HG03064 (cell line): Measurements from ENCODE around the gene ATP5F1A.
"Not testable (repeated sequence)": the region's sequence is repeated elsewhere in the genome, so short reads cannot be mapped to it uniquely, and the experiment has no call there.

Experiments
- ATAC-seq: cut with Tn5 transposase; IDR thresholded peaks from one replicate; pipeline ENCODE4 v1.9.1; 2021; ENCODE audit warnings: low read depth; ENCODE audit not compliant: unreplicated experiment

ATP5F1A gene

GRCh38 chr18:46097801-46098615 is at the start of gene ATP5F1A:
ATP5F1A (minus strand) TSS chr18:46098296; CDS start chr18:46098231, 65 bp downstream.
- ATAC-seq: peak; percentile 75

DNA sequence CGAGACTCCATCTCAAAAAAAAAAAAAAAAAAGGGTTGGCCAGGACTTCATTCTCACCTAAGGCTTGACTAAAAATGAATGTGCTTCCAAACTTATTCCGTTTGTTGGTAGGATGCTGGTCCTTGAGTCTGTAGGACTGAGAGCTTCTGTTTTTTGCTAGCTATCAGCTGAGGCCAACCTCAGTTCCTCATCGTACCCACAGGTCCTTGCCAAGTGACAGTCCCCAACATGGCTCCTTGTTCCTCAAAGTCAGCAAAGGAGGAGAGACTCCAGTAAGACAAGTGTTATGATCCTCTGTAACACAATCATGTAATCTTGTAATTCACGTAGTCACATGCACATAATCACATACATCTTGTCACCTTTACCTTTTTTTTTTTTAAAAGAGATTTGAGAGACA is 43.1 kb upstream of the ATP5F1A start:
- no peak for ATAC-seq

GRCh38 chr18:46140173-46140572 is 42.1 kb upstream of the ATP5F1A start:
- ATAC-seq: no peak

DNA sequence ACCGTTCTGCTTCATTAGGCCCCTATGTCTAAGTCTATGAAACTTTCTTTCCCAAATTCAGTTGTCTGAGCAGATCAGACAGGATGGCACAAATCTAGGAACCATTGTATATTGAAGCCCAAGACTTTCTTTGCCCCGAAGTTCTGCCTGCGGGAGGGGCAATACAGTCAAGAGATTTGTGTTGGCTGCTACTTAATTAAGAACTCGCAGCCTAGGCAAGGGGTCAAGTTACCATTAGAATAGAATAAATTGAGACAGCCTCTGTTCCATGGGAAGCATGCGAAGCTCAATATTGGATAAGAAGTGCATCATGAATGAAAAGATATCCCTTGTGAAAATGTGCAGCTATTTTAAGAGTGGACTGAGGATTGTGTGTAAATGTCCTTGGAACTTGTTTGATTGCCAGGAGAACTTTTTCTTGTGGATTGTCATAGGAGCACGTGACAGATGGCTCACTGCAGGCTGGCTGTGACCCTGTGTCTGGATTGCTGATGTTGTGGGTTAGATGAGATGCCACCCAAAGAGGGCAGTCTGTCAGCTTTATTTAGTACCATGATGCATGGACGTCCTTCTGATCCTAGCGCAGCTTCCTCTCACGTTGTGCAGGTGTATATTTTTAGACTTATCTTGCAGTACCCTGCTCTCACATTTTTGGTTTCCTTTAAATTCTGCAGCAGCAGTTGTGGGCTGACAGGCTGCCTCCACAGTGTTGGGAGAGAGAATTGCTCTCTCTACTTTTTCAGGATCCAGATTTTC is 37.0 kb upstream of the ATP5F1A start:
- ATAC-seq: no peak

GRCh38 chr18:46133534-46133933 is 35.4 kb upstream of the ATP5F1A start:
- ATAC-seq: no peak

GRCh38 chr18:46130549-46130948 is 32.5 kb upstream of the ATP5F1A start:
- not testable (repeated sequence) for ATAC-seq

DNA sequence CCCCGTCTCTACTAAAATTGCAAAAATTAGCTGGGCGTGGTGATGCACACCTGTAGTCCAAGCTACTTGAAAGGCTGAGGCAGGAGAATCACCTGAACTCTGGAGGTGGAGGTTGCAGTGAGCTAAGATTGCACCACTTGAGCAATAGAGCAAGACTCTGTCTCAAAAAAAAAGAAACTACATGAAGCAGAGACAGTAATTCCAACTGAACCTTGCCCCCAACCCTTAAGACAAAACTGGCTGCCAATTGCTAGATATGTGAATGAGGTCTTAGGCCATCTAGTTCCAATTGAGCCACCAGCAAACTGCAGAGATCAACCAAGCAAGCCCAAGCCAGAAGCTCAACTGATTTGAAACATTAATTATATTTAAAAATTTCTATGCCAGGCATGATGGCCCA is 32.0 kb upstream of the ATP5F1A start:
- no peak for ATAC-seq

GRCh38 chr18:46126625-46127024 is 28.5 kb upstream of the ATP5F1A start:
- not testable (repeated sequence) for ATAC-seq

GRCh38 chr18:46113751-46114150 is 15.7 kb upstream of the ATP5F1A start:
- no peak for ATAC-seq

- ATAC-seq: no peak
Observed at GRCh38 chr18:46110406-46110805, 12.3 kb upstream of the ATP5F1A start.

DNA sequence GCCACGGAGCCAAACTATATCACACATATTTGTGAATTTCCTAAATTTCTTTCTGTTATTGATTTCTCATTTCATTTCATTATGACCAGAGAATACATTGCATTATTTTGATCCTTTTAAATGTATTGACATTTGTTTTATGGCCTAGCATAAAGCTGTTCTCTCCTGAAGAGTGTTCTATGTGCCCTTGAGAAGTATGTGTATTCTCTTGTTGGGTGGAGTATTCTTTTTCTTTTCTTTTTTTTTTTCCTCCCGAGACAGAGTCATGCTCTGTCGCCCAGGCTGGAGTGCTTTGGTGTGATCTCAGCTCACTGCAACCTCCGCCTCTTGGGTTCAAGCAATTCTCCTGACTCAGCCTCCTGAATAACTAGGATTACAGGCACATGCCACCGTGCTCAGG is 11.3 kb upstream of the ATP5F1A start:
- ATAC-seq: no peak

GRCh38 chr18:46104128-46104911 is 6.2 kb upstream of the ATP5F1A start, which contains the start of gene HAUS1:
HAUS1 (plus strand) TSS chr18:46104385; CDS start chr18:46104412, 27 bp downstream.
- ATAC-seq: peak; percentile 97

- ATAC-seq: no peak
Observed at GRCh38 chr18:46099463-46099862, 1.4 kb upstream of the ATP5F1A start.

GRCh38 chr18:46098616-46098933 is 479 bp upstream of the ATP5F1A start:
- ATAC-seq: no peak

DNA sequence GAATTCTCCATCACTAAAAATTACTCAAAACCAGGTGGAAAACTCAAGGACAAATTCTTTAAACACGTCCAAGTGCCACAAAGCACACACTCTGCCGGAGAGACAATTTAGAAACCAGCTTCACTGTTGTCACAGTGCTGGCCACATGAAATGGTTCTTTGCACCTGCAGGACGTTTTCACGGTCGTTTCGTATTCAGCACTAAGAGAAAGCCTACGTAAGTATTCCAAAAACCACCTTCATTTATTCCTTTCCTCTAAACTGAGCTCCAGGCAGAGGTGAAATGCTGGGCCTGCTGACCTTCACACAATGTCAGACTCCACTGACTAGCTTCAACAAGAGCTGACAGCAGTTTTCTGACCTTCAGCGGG is 680 bp downstream of the ATP5F1A start:
- ATAC-seq: peak; percentile 25

DNA sequence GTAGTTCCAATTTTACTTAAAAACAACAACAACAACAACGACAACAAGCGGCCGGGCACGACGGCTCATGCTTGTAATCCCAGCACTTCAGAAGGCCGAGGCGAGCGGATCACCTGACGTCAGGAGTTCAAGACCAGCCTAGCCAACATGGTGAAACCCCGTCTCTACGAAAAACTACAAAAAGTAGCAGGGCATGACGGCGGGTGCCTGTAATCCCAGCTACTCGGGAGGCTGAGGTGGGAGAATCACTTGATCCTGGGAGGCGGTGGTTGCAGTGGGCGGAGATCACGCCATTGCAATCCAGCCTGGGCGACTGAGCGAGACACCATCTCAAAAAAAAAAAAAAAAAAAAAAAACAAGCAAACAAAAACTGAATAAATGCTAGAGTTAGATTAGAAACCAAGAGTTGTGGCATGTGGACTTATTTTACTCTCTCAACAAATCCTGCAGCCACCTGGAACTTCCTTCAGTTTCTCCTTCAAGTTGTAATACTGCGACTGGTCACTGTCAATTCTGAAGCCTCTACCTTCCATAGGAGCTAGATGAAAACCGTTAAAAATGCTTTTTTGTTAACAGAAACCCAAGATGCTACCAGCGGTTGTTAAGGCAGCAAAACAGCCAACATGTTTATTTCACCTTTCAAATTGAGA is 1.3 kb downstream of the ATP5F1A start:
- ATAC-seq: no peak

DNA sequence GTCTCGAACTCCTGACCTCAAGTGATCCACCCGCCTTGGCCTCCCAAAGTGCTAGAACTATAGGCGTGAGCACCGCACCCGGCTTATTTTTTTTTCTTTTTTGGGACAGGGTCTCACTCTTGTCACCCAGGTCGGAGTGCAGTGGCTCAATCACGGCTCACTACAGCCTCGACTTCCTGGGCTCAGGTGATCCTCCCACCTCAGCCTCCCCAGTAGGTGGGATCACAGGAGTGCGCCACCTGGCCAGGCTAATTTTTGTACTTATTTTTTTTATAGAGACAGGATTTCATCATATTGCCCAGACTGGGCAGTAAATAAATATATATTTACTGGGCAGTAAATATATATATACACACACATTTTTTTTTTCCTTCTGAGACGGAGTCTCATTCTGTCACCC is 2.6 kb downstream of the ATP5F1A start:
- ATAC-seq: no peak

DNA sequence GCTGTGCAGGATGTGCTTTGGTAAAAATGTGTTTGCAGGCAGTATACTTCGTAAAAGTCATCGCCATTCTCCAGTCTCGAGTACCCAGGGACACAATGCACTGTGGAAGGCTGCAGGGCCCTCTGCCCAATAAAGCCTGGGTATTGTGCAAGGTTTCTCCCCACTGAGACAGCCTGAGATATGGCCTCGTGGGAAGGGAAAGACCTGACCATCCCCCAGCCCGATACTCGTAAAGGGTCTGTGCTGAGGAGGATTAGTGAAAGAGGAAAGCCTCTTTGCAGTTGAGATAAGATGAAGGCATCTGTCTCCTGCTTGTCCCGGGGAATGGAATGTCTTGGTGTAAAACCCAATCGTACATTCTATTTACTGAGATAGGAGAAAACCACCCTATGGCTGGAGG is 9.6 kb downstream of the ATP5F1A start:
- ATAC-seq: not testable (repeated sequence)

GRCh38 chr18:46084431-46084830 is 13.7 kb downstream of the ATP5F1A start:
- no peak for ATAC-seq

GRCh38 chr18:46080156-46080555 is 17.9 kb downstream of the ATP5F1A start:
- no peak for ATAC-seq

- no peak for ATAC-seq
Observed at GRCh38 chr18:46079336-46079735, 18.8 kb downstream of the ATP5F1A start.
